GM12878 (cell line): ENCODE results near the gene TACC2. TPM values are rescaled to one million over a fixed set of nuclear protein-coding genes. Genes with fewer than 3 reads are reported as not detected.

Experiments
- ATAC-seq: fragments of 200-7000 bp; cut with Tn5 transposase; 3 replicates; pipeline ENCODE4 v1.9.1; 2020; ENCODE audit warnings: mild to moderate bottlenecking, moderate library complexity
- BruUV-seq: library from RNA; stranded (reverse); fragments of 400-500 nt; replicated peaks from 2 replicates; lab custom pipeline; 2021; lab: Mats Ljungman, UMichigan
- CTCF ChIA-PET: fragments of 300-600 bp; sonication (Branson Sonifier 250); formaldehyde crosslinking; extraction: SDS; loops from one replicate; lab custom pipeline; 2021; ENCODE audit warnings: inconsistent platforms; lab: Yijun Ruan, JAX
- POLR2A ChIA-PET: fragments of 350-600 bp; formaldehyde crosslinking; extraction: SDS; loops from one replicate; lab custom pipeline; 2021; ENCODE audit warnings: inconsistent platforms; lab: Charles Lee
- RAD21 ChIA-PET: fragments of 300-600 bp; sonication (Branson Sonifier 250); formaldehyde crosslinking; loops from one replicate; lab custom pipeline; 2023; ENCODE audit warnings: antibody characterized with exemption; ENCODE audit not compliant: unreplicated experiment; lab: Charles Lee
- SMC1A ChIA-PET: fragments of 300-600 bp; sonication (Branson Sonifier 250); formaldehyde crosslinking; loops from one replicate; lab custom pipeline; 2023; ENCODE audit not compliant: unreplicated experiment, uncharacterized antibody; lab: Charles Lee
- DNase-seq: peaks from one replicate; pipeline ENCODE4 v3.0.0-alpha.2; 2011; ENCODE audit warnings: low read depth, low spot score
- FAIRE-seq: peaks from 3 replicates; lab custom pipeline; 2011; peaks lifted over from hg19 to GRCh38; lab: Jason Lieb, UNC
- H2AFZ ChIP-seq: 2 replicates; pipeline ENCODE4 v1.6.0; 2011; ENCODE audit warnings: low read depth, low read length, control low read depth; ENCODE audit not compliant: control insufficient read depth
- H3K27ac ChIP-seq: 2 replicates; pipeline ENCODE4 v1.5.1; 2011; ENCODE audit warnings: control low read depth; ENCODE audit not compliant: control insufficient read depth, insufficient read depth
- H3K27me3 ChIP-seq, 2 experiments: replicated peaks in 1 of 2; 2 replicates each; pipeline versions ENCODE4 v1.6.0 to v1.6.1; 2011; ENCODE audit warnings: low read length in 1 of 2; ENCODE audit not compliant: control insufficient read depth in 2 of 2, insufficient read depth in 2 of 2
- H3K36me3 ChIP-seq, 2 experiments: 2 replicates each; pipeline ENCODE4 v1.5.1; 2011; ENCODE audit warnings: low read length in 1 of 2; ENCODE audit not compliant: control insufficient read depth in 2 of 2, insufficient read depth in 2 of 2
- H3K4me1 ChIP-seq: 2 replicates; pipeline ENCODE4 v1.6.1; 2011; ENCODE audit warnings: mild to moderate bottlenecking, low read length, moderate library complexity, mixed read lengths; ENCODE audit not compliant: control insufficient read depth, insufficient read depth
- H3K4me2 ChIP-seq: 2 replicates; pipeline ENCODE4 v1.6.0; 2011; ENCODE audit warnings: control low read depth; ENCODE audit not compliant: control insufficient read depth, insufficient read depth
- H3K4me3 ChIP-seq: fragments of 200-600 bp; sonication (generic); 2 replicates; pipeline ENCODE4 v1.5.1; 2016
- H3K79me2 ChIP-seq: 2 replicates; pipeline ENCODE4 v1.6.0; 2011; ENCODE audit warnings: low read length; ENCODE audit not compliant: control insufficient read depth, insufficient read depth
- H3K9ac ChIP-seq: 2 replicates; pipeline ENCODE4 v1.8.0; 2011; ENCODE audit warnings: low read length, control low read depth, mixed read lengths; ENCODE audit not compliant: control insufficient read depth, insufficient read depth
- H3K9me3 ChIP-seq: replicated peaks from 3 replicates; pipeline ENCODE4 v1.5.1; 2011; ENCODE audit warnings: mild to moderate bottlenecking, low read length; ENCODE audit not compliant: control insufficient read depth, insufficient read depth
- H4K20me1 ChIP-seq: 2 replicates; pipeline ENCODE4 v1.6.0; 2011; ENCODE audit not compliant: control insufficient read depth, insufficient read depth
- ATF3 ChIP-seq: IDR thresholded peaks from 2 replicates; pipeline ENCODE4 v1.6.1; 2011; ENCODE audit warnings: low read depth, mild to moderate bottlenecking, low read length, moderate library complexity, borderline replicate concordance; ENCODE audit errors: extremely low read depth
- IRF4 ChIP-seq: IDR thresholded peaks from 2 replicates; pipeline ENCODE4 v1.6.1; 2011; ENCODE audit warnings: low read depth, low read length
- NBN ChIP-seq: fragments of 450-650 bp; IDR thresholded peaks from 2 replicates; pipeline ENCODE4 v1.6.1; 2016
- NFXL1 ChIP-seq: fragments of 450-650 bp; IDR thresholded peaks from 2 replicates; pipeline ENCODE4 v1.6.1; 2017; ENCODE audit warnings: antibody characterized with exemption, mild to moderate bottlenecking, borderline replicate concordance
- PAX5 ChIP-seq: IDR thresholded peaks from 2 replicates; pipeline ENCODE4 v1.6.1; 2011; ENCODE audit warnings: low read depth, low read length, borderline replicate concordance
- SMARCA5 ChIP-seq: fragments of 450-650 bp; IDR thresholded peaks from 2 replicates; pipeline ENCODE4 v1.6.1; 2017; ENCODE audit warnings: mild to moderate bottlenecking
- WGBS: methylation state at CpG from one replicate; pipeline ENCODE4 v1.1.6; 2016; ENCODE audit warnings: low lambda C conversion rate; ENCODE audit not compliant: insufficient replicate concordance, insufficient coverage; ENCODE audit errors: missing lambda C conversion rate; 5-methylcytosine and 5-hydroxymethylcytosine counted together
- in situ Hi-C: fragments of 300-500 bp; cut with MboI; formaldehyde crosslinking; loops from 9 replicates; pipeline ENCODE4 v1.14.3; 2018; ENCODE audit warnings: mixed read lengths
- intact Hi-C: fragments of 100-400 bp; cut with micrococcal nuclease; formaldehyde crosslinking; loops from one replicate; pipeline ENCODE4 v1.14.2; 2022; ENCODE audit not compliant: unreplicated experiment
- polyA plus RNA-seq, 11 experiments: library from polyadenylated mRNA; depleted of rRNA in 4 of 11; unstranded in 6 of 11; stranded (reverse) in 5 of 11; fragments of >200 nt; fragmentation: Nextera tagmentation in 4 of 11; fragmentation: Illumina TruSeq in 1 of 11; extraction: Ambion mirVana in 4 of 11; extraction: Trizol in 1 of 11; gene quantifications; 1 replicate in 1 of 11; 2 replicates in 10 of 11; pipeline versions ENCODE4 v1.2.1 to v1.2.3, GENCODE V29; 2011 to 2016; ENCODE audit warnings: inconsistent platforms in 2 of 11, missing spikeins in 2 of 11, low read depth in 1 of 11
- total RNA-seq, 4 experiments: library from RNA; depleted of rRNA in 3 of 4; stranded (reverse); fragments of >200 nt in 3 of 4; fragmentation: Illumina TruSeq in 1 of 4; extraction: Trizol in 1 of 4; gene quantifications; 2 replicates each; pipeline versions ENCODE4 v1.2.1 to v1.2.3, GENCODE V29; 2013 to 2021
- TF ChIP-seq, protein P1 (sequence below): fragments of 450-650 bp; conservative IDR thresholded peaks from 2 replicates; pipeline ENCODE4 v1.6.1; 2017; ENCODE audit warnings: mild to moderate bottlenecking, moderate library complexity

TACC2 gene
- total and polyA plus RNA-seq, 10 of the 15 experiments (the other 5 are each of a cell fraction or from before 2014, with no cell fraction given), result 0.07 to 0.64 (median 0.13) TPM; not detected in 5

DNA sequence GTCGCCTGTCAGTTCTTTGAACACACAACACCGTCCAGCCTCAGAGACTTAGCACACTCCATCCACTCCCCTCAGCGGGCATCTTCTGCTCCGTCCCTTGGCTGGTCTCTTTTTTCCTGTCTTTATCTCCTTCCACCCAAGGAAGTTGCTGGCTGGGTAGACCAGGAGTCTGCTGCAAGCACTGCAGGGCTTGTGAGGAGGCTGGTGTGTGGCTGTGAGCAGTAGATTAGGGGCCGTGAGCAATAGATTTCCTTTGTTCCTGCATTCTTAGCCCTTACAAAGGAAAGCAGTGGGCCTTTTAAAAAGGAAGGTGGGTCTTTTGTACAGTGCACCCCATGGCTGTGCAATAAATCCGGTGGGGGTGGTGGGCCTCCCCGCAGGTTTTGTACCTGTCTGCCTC lies 181.8 kb downstream of the TACC2 start:
- Histone ChIP-seq H3K27ac (no peak overlapping the region), H3K36me3 (no peaks in the 10 kb centered on the region), H3K4me2 (no peak overlapping the region), H2AFZ (no peak overlapping the region), H3K4me3 (no peak overlapping the region), H3K9ac (no peak overlapping the region), H4K20me1 (no peaks in the 10 kb centered on the region), H3K27me3 (peaks cover 2 to 6% of the 10 kb centered on the region in 2 experiments; a peak in 3 of 4 replicates), H3K79me2 (no peaks in the 10 kb centered on the region), H3K4me1 (no peaks in the 10 kb centered on the region), H3K9me3 (no peaks in the 10 kb centered on the region)
- POLR2A ChIA-PET, result no interaction called here
- RAD21 ChIA-PET, result no interaction called here
- ATAC-seq, result no peak
- no peak for FAIRE-seq
- intact Hi-C loops, result no loop called here
- SMC1A ChIA-PET, result no interaction called here
- 32% methylated on average over 7 of the region's 7 CpGs for WGBS
- no peak for TF ChIP-seq PAX5
- TF ChIP-seq, protein P1, sequence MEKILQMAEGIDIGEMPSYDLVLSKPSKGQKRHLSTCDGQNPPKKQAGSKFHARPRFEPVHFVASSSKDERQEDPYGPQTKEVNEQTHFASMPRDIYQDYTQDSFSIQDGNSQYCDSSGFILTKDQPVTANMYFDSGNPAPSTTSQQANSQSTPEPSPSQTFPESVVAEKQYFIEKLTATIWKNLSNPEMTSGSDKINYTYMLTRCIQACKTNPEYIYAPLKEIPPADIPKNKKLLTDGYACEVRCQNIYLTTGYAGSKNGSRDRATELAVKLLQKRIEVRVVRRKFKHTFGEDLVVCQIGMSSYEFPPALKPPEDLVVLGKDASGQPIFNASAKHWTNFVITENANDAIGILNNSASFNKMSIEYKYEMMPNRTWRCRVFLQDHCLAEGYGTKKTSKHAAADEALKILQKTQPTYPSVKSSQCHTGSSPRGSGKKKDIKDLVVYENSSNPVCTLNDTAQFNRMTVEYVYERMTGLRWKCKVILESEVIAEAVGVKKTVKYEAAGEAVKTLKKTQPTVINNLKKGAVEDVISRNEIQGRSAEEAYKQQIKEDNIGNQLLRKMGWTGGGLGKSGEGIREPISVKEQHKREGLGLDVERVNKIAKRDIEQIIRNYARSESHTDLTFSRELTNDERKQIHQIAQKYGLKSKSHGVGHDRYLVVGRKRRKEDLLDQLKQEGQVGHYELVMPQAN, result no peak
- no peak for TF ChIP-seq NFXL1
- TF ChIP-seq SMARCA5, result no peak
- TF ChIP-seq IRF4, result no peak
- no peak for TF ChIP-seq ATF3
- TF ChIP-seq NBN, result no peak
- in situ Hi-C loops, result no loop called here
- DNase-seq, result no peak
- BruUV-seq, result no TSS peak
- CTCF ChIA-PET, result no interaction called here
